Measurements from ENCODE around the gene ZMYND8. TPM values are rescaled to one million over a fixed set of nuclear protein-coding genes. Genes with fewer than 3 reads are reported as not detected.
"Not testable (repeated sequence)": the region's sequence is repeated elsewhere in the genome, so short reads cannot be mapped to it uniquely, and the experiment has no call there.

ZMYND8 gene
- total RNA-seq, 4 donors from 2014 or later, result 32.2 to 78.9 (median 54.4) TPM

DNA sequence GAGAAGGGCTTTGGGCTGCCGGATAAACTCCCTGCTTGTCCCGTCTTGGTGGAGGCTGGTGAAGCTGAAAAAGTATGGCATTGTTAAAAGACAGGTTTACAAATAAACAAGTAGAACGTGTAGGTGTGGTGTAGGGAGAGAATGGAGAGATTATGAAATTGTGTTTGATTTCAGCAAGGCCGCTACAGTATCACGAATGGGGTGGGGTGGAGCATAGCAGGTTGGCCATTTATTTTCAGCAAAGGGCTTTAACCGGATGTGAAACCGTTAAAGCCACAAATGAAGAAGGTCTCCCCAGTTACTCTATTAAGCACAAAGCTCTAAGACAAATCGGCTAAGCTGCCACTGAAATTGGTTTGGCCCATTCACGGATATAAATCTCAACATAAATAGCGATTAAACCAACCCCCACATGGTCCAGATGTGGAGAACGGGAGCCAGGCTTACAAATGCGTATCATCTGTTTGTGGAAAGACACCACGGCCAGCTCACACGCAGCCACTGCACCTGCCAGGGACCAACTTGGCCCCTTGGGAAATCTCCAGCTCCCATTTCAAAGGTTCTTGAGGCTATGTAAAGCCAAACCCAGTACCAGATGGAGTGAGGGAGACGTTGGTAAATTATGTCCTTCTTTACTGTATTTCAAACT, 94.0 kb downstream of the ZMYND8 start:
- H3K27me3 ChIP-seq, result no peaks in the 10 kb centered on the region
- no peaks in the 10 kb centered on the region for H3K9me3 ChIP-seq
- H3K4me1 ChIP-seq, result peaks cover 0 to 45% (median 7%) of the 10 kb centered on the region in 3 donors
- WGBS, 2 donors (ENCODE audit: low coverage in 1 of 2), result 85 to 88% methylated on average over 9 to 15 of the region's 15 CpGs
- H3K36me3 ChIP-seq, result peaks cover 0 to 62% of the 10 kb centered on the region in 2 donors
- ATAC-seq, result no peak
- TF ChIP-seq POLR2AphosphoS5 (IDR thresholded peaks at IDR 0.05), result no peak
- H3K27ac ChIP-seq, result peak overlapping the region in 1 of 4 donors; percentile 77
- H3K4me3 ChIP-seq, result no peak overlapping the region

DNA sequence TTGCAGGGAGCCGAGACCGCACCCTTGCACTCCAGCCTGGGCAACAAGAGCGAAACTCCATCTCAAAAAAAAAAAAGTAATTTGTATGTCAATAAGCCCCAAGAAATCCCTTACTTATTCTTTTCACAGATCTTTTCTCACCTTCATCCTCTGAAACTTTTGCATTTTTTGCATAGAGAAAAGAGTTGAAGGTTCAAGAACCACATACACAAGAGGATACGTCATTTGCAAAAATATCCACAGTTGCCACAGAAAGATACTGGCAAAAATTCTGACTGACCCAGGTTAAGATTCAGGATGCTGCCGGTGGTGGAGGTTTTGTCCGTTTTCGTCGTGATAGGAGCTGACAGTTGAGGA, 94.5 kb downstream of the ZMYND8 start:
- Histone ChIP-seq H3K36me3 (peaks cover 0 to 57% of the 10 kb centered on the region in 2 donors), H3K4me3 (no peak overlapping the region), H3K9me3 (no peaks in the 10 kb centered on the region), H3K4me1 (peaks cover 0 to 44% (median 7%) of the 10 kb centered on the region in 3 donors), H3K27me3 (no peaks in the 10 kb centered on the region), H3K27ac (no peak overlapping the region)
- TF ChIP-seq POLR2A (IDR thresholded peaks at IDR 0.05) (no peak), POLR2AphosphoS5 (IDR thresholded peaks at IDR 0.05) (no peak), EP300 (IDR thresholded peaks at IDR 0.05) (no peak)
- WGBS, 2 donors (ENCODE audit: low coverage in 1 of 2), result 94% methylated on average over 8 of the region's 8 CpGs; no CpG with 5 or more reads in 1 of the 2 donors
- ATAC-seq, result no peak

DNA sequence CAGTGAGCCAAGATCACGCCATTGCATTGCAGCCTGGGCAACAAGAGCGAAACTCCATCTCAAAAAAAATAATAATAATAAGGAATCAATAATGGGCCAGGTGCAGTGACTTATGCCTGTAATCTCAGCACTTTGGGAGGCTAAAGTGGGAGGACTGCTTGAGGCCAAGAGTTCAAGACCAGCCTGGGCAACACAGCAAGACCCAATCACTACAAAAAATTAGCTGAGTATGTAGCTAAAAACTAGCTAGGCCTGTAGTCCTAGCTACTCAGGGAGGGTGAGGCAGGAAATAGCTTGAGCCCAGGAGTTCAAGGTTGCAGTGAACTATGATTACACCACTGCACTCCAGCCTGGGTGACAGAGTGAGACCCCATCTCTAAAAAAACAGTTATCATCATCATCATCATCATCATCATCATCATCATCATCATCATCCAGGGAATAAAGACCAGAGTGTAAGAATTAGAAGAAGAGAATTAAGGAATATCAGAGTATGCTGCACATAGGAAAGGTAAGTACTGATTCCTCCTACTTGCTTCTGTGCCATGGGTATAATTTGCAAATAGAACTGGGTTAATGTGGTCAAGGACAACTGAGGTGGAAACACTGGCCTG, 95.2 kb downstream of the ZMYND8 start:
- H3K4me3 ChIP-seq, H3K27me3 ChIP-seq, H3K27ac ChIP-seq, ATAC-seq, H3K9me3 ChIP-seq: not testable (repeated sequence)
- 100% methylated on average over 2 of the region's 2 CpGs; no CpG with 5 or more reads in 1 of the 2 donors for WGBS, 2 donors (ENCODE audit: low coverage in 1 of 2)
- H3K36me3 ChIP-seq, result peaks cover 0 to 52% of the 10 kb centered on the region in 2 donors
- peaks cover 0 to 44% (median 7%) of the 10 kb centered on the region in 3 donors for H3K4me1 ChIP-seq

DNA sequence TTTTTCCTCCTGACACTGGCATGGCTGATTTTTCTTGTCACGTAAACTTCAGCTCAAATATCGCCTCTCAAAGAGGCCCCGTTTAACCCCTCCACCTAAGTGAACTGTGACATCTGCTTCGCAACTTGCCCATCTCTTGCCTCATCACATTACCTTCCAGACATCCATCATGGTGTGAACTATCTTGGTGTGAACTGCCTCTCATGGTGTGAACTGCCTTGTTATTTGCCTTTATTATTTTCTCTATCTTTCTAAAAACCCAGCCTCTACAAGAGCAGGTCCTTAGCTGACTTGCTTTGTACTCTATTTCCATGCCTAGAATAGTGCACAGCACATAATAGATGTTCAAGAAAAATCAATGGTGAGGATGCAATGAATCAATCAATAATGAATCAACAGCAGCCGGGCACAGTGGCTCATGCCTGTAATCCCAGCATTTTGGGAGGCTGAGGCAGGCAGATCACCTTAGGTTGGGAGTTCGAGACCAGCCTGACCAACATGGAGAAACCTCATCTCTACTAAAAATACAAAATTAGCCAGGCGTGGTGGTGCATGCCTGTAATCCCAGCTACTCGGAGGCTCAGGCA, 95.9 kb downstream of the ZMYND8 start:
- WGBS, 2 donors (ENCODE audit: low coverage in 1 of 2), result 98 to 100% methylated on average over 2 to 6 of the region's 8 CpGs
- ATAC-seq, H3K9me3 ChIP-seq, H3K4me3 ChIP-seq, H3K27ac ChIP-seq, H3K27me3 ChIP-seq: not testable (repeated sequence)
- Histone ChIP-seq H3K36me3 (peaks cover 0 to 47% of the 10 kb centered on the region in 2 donors), H3K4me1 (peaks cover 0 to 40% (median 7%) of the 10 kb centered on the region in 3 donors)

DNA sequence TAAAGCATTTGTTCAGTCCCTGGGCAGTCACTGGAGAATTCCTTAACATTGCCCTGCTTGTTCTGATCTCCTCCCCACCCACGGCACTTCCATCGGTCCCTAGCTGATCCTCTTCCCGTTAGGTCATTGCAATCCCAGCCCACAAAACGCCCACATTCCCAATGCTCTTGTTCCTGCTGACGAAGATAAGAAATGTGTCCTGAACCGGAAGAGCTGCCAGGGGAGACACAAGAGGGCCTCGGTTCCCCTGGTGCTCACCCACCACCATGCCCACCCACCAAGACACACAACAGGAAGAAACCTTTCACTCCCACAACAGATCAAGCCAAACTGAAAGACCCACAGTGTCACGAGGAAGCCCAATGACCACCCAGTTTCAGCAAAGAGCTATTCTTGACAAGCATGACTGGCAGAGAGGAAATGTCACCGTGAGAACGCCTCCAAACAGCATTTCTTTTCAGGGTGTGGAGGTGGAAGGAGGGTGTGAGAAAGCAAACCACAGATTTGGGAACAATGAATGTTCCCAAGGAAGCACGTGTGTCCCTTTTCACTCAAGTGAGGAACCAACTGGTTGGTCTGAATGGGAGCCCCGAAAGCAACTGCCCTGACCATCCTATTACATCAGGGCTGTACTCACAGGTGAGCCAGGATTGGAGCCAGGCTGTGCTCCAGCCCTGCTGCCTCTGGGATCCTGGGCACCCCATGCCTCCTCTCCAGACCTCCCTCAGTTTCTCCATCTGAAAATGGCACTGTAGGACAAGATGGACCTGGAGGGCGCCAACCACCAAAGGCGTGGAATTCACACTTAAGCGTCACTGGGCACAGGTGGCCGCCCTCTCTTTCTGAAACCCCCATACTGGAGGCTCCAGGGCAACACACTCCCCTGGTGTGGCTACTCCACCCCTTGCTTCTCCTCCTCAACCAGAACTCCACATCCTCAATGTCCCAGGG, 97.5 kb downstream of the ZMYND8 start:
- H3K36me3 ChIP-seq, result peaks cover 0 to 56% of the 10 kb centered on the region in 2 donors
- no peak overlapping the region for H3K4me3 ChIP-seq
- H3K27me3 ChIP-seq, result no peaks in the 10 kb centered on the region
- H3K9me3 ChIP-seq, result no peaks in the 10 kb centered on the region
- TF ChIP-seq, protein P1, sequence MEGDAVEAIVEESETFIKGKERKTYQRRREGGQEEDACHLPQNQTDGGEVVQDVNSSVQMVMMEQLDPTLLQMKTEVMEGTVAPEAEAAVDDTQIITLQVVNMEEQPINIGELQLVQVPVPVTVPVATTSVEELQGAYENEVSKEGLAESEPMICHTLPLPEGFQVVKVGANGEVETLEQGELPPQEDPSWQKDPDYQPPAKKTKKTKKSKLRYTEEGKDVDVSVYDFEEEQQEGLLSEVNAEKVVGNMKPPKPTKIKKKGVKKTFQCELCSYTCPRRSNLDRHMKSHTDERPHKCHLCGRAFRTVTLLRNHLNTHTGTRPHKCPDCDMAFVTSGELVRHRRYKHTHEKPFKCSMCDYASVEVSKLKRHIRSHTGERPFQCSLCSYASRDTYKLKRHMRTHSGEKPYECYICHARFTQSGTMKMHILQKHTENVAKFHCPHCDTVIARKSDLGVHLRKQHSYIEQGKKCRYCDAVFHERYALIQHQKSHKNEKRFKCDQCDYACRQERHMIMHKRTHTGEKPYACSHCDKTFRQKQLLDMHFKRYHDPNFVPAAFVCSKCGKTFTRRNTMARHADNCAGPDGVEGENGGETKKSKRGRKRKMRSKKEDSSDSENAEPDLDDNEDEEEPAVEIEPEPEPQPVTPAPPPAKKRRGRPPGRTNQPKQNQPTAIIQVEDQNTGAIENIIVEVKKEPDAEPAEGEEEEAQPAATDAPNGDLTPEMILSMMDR (IDR thresholded peaks at IDR 0.05), result no peak
- no peak for TF ChIP-seq POLR2A (IDR thresholded peaks at IDR 0.05)
- no peak for TF ChIP-seq EP300 (IDR thresholded peaks at IDR 0.05)
- no peak for TF ChIP-seq POLR2AphosphoS5 (IDR thresholded peaks at IDR 0.05)
- peaks cover 0 to 43% (median 12%) of the 10 kb centered on the region in 3 donors for H3K4me1 ChIP-seq
- WGBS, 2 donors (ENCODE audit: low coverage in 1 of 2), result 53 to 80% methylated on average over 5 to 11 of the region's 16 CpGs
- H3K27ac ChIP-seq, result peak overlapping the region in 3 of 4 donors; percentile 22 to 51 (median 30)
- ATAC-seq, result peak; percentile 17

DNA sequence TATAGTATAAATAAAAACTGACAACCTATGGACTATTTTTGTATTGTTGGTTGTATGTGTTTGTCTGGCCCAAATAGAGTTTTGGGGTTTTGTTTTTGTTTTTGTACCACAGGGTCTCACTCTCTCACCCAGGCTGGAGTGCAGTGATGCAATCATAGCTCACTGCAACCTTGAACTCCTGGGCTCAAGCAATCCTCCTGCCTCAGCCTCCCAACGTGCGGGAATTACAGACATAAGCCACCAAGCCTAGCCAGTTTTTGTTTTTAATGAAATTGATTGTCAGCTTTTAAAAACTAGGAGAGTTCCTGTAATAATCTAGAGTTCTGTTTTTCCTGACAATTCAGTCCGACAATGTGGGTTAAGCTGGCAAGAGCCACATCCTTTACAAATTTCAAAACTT, 98.7 kb downstream of the ZMYND8 start:
- peak overlapping the region in 1 of 4 donors; percentile 51 for H3K27ac ChIP-seq
- no peaks in the 10 kb centered on the region for H3K27me3 ChIP-seq
- H3K4me1 ChIP-seq, result peaks cover 0 to 44% (median 9%) of the 10 kb centered on the region in 3 donors
- peaks cover 0 to 58% of the 10 kb centered on the region in 2 donors for H3K36me3 ChIP-seq
- 94 to 100% methylated on average over 1 to 3 of the region's 3 CpGs for WGBS, 2 donors (ENCODE audit: low coverage in 1 of 2)
- TF ChIP-seq, protein P1 (IDR thresholded peaks at IDR 0.05), result no peak
- TF ChIP-seq POLR2AphosphoS5 (IDR thresholded peaks at IDR 0.05) (no peak), POLR2A (IDR thresholded peaks at IDR 0.05) (no peak), EP300 (IDR thresholded peaks at IDR 0.05) (no peak)
- no peak for ATAC-seq
- no peaks in the 10 kb centered on the region for H3K9me3 ChIP-seq
- no peak overlapping the region for H3K4me3 ChIP-seq
